ENCODE results near the gene MGLL.
"Not testable (repeated sequence)": the region's sequence is repeated elsewhere in the genome, so short reads cannot be mapped to it uniquely, and the experiment has no call there.

- not testable (repeated sequence) for TF ChIP-seq POLR2AphosphoS5 (IDR thresholded peaks at IDR 0.05; ENCODE audit: borderline replicate concordance, low read depth, low read length); EZH2 (IDR thresholded peaks at IDR 0.05)
Observed at GRCh38 chr3:127704840-127705239, 117.5 kb downstream of the MGLL start.

Measured in SK-N-MC (cell line).